Fibroblast of lung (primary cell): ENCODE measurements around the gene CHAT.

ENCODE experiments used
- CTCF ChIP-seq, 2 donors: IDR thresholded peaks in 1 of 2; conservative IDR thresholded peaks in 1 of 2; 1 replicate in 1 of 2; 2 replicates in 1 of 2; pipeline ENCODE4 v1.5.1; 2011 to 2012; ENCODE audit warnings: low read length in 2 of 2, control low read depth in 1 of 2, inconsistent platforms in 1 of 2, low read depth in 1 of 2, mild to moderate bottlenecking in 1 of 2
- EZH2 ChIP-seq: IDR thresholded peaks from 2 replicates; pipeline ENCODE4 v1.5.1; 2012; ENCODE audit warnings: low read length, control low read depth, mild to moderate bottlenecking; ENCODE audit errors: missing control alignments

- TF ChIP-seq EZH2, result no peak
- TF ChIP-seq CTCF (conservative IDR thresholded peaks at IDR 0.05 in 1 of 2, IDR thresholded peaks at IDR 0.05 in 1 of 2; ENCODE audit: low read depth in 1 of 2, low read length in 2 of 2), result no peak
These were observed 28.5 kb downstream of the CHAT start for GRCh38 chr10:49642311-49642710.
